MM.1S (cell line): ENCODE data around the gene PCCA.

Source experiments
- DNase-seq: peaks from one replicate; pipeline ENCODE4 v3.0.0-alpha.2; 2015
- H2AFZ ChIP-seq: fragments of 300-600 bp; sonication (generic); 2 replicates; pipeline ENCODE4 v1.6.0; 2016; ENCODE audit warnings: antibody characterized with exemption, low read length
- H3F3A ChIP-seq: fragments of 300-600 bp; sonication (generic); 2 replicates; pipeline ENCODE4 v1.6.1; 2016; ENCODE audit warnings: mild to moderate bottlenecking, antibody characterized with exemption, low read length, moderate library complexity, mixed read lengths; ENCODE audit not compliant: insufficient read depth
- H3K27ac ChIP-seq: fragments of 300-600 bp; sonication (generic); 2 replicates; pipeline ENCODE4 v1.5.1; 2016; ENCODE audit warnings: mild to moderate bottlenecking, low read length
- H3K27me3 ChIP-seq: fragments of 300-600 bp; sonication (generic); replicated peaks from 2 replicates; pipeline ENCODE4 v1.6.0; 2016; ENCODE audit warnings: low read length; ENCODE audit not compliant: insufficient read depth
- H3K36me3 ChIP-seq: fragments of 300-600 bp; sonication (generic); replicated peaks from 2 replicates; pipeline ENCODE4 v1.6.1; 2016; ENCODE audit warnings: mild to moderate bottlenecking, low read length, mixed read lengths; ENCODE audit not compliant: insufficient read depth
- H3K4me1 ChIP-seq: fragments of 300-600 bp; sonication (generic); 2 replicates; pipeline ENCODE4 v1.6.1; 2016; ENCODE audit warnings: low read length, mixed read lengths
- H3K4me2 ChIP-seq: fragments of 300-600 bp; sonication (generic); 2 replicates; pipeline ENCODE4 v1.6.0; 2016; ENCODE audit warnings: low read depth, low read length
- H3K4me3 ChIP-seq: fragments of 300-600 bp; sonication (generic); 2 replicates; pipeline ENCODE4 v1.5.1; 2016; ENCODE audit warnings: low read length, mixed read lengths
- H3K79me2 ChIP-seq: fragments of 300-600 bp; sonication (generic); 2 replicates; pipeline ENCODE4 v1.6.1; 2016; ENCODE audit warnings: mixed run types, low read length, mixed read lengths
- H3K9ac ChIP-seq: fragments of 300-600 bp; sonication (generic); 2 replicates; pipeline ENCODE4 v1.6.1; 2016; ENCODE audit warnings: low read length, mixed read lengths
- H3K9me2 ChIP-seq: fragments of 300-600 bp; sonication (generic); replicated peaks from 2 replicates; pipeline ENCODE4 v1.6.1; 2016; ENCODE audit warnings: mild to moderate bottlenecking, low read length, mixed read lengths; ENCODE audit not compliant: insufficient read depth
- H3K9me3 ChIP-seq: fragments of 300-600 bp; sonication (generic); replicated peaks from 2 replicates; pipeline ENCODE4 v1.6.1; 2016; ENCODE audit warnings: mild to moderate bottlenecking, low read length, mixed read lengths; ENCODE audit not compliant: insufficient read depth
- H4K20me1 ChIP-seq: fragments of 300-600 bp; sonication (generic); 2 replicates; pipeline ENCODE4 v1.6.1; 2016; ENCODE audit warnings: mild to moderate bottlenecking, low read length, moderate library complexity, mixed read lengths; ENCODE audit not compliant: insufficient read depth
- EZH2 ChIP-seq: fragments of 300-600 bp; sonication (generic); optimal IDR thresholded peaks from 2 replicates; pipeline ENCODE3; 2017; ENCODE audit warnings: low read depth, mild to moderate bottlenecking, antibody characterized with exemption, low read length, mixed read lengths
- EZH2phosphoT487 ChIP-seq: fragments of 300-600 bp; sonication (generic); IDR thresholded peaks from 2 replicates; pipeline ENCODE4 v1.6.1; 2018; ENCODE audit warnings: antibody characterized with exemption, low read length
- TF ChIP-seq, protein P1 (sequence below): fragments of 300-600 bp; sonication (generic); IDR thresholded peaks from 2 replicates; pipeline ENCODE4 v1.5.1; 2016; ENCODE audit warnings: antibody characterized with exemption, low read length, mixed read lengths

PCCA gene

GRCh38 chr13:100336795-100337516 lies 248.1 kb downstream of the PCCA start:
- Histone ChIP-seq H3K9me3 (no peaks in the 10 kb centered on the region), H3K4me2 (no peak overlapping the region), H2AFZ (no peak overlapping the region), H3K36me3 (no peaks in the 10 kb centered on the region), H3K9ac (no peak overlapping the region), H3K4me3 (no peak overlapping the region), H4K20me1 (no peaks in the 10 kb centered on the region), H3K79me2 (no peaks in the 10 kb centered on the region), H3K4me1 (peaks cover 17% of the 10 kb centered on the region), H3K9me2 (no peaks in the 10 kb centered on the region), H3K27ac (no peak overlapping the region), H3F3A (no peaks in the 10 kb centered on the region), H3K27me3 (no peaks in the 10 kb centered on the region)
- DNase-seq, result no peak
- TF ChIP-seq EZH2, result no peak
- no peak for TF ChIP-seq EZH2phosphoT487
- TF ChIP-seq, protein P1, sequence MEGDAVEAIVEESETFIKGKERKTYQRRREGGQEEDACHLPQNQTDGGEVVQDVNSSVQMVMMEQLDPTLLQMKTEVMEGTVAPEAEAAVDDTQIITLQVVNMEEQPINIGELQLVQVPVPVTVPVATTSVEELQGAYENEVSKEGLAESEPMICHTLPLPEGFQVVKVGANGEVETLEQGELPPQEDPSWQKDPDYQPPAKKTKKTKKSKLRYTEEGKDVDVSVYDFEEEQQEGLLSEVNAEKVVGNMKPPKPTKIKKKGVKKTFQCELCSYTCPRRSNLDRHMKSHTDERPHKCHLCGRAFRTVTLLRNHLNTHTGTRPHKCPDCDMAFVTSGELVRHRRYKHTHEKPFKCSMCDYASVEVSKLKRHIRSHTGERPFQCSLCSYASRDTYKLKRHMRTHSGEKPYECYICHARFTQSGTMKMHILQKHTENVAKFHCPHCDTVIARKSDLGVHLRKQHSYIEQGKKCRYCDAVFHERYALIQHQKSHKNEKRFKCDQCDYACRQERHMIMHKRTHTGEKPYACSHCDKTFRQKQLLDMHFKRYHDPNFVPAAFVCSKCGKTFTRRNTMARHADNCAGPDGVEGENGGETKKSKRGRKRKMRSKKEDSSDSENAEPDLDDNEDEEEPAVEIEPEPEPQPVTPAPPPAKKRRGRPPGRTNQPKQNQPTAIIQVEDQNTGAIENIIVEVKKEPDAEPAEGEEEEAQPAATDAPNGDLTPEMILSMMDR, result no peak

DNA sequence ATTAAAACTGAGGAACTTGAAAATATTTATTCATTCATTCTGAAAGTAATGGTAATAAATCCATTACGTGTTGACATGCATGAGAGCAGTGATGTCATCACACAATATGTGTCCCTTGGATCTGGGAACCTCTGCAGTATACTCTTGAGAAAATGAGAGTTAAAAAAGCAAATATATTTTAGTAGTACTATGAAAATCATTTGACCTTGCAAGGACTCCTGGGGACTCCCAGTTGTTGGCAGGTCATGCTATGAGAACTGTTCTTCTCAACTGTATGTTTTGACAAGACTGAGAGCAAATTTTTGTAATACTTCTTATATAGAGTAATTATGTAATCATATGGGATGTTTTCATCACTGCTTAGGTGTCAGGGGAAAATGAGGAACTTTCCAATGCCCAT lies 249.4 kb downstream of the PCCA start:
- Histone ChIP-seq H2AFZ (no peak overlapping the region), H3K9me2 (no peaks in the 10 kb centered on the region), H3K27ac (no peak overlapping the region), H4K20me1 (no peaks in the 10 kb centered on the region), H3K4me3 (no peak overlapping the region), H3K79me2 (no peaks in the 10 kb centered on the region), H3F3A (no peaks in the 10 kb centered on the region), H3K4me1 (peaks cover 17% of the 10 kb centered on the region), H3K9me3 (no peaks in the 10 kb centered on the region), H3K9ac (no peak overlapping the region), H3K27me3 (no peaks in the 10 kb centered on the region), H3K4me2 (no peak overlapping the region), H3K36me3 (no peaks in the 10 kb centered on the region)
- TF ChIP-seq EZH2 (no peak), EZH2phosphoT487 (no peak)
- TF ChIP-seq, protein P1, result no peak
- DNase-seq, result no peak

GRCh38 chr13:100339411-100339940 lies 250.6 kb downstream of the PCCA start:
- H3K36me3 ChIP-seq, result no peaks in the 10 kb centered on the region
- no peaks in the 10 kb centered on the region for H3K79me2 ChIP-seq
- H3K4me3 ChIP-seq, result no peak overlapping the region
- TF ChIP-seq EZH2phosphoT487, result no peak
- TF ChIP-seq EZH2, result no peak
- TF ChIP-seq, protein P1, result no peak
- H3F3A ChIP-seq, result no peaks in the 10 kb centered on the region
- no peak overlapping the region for H3K4me2 ChIP-seq
- no peaks in the 10 kb centered on the region for H3K9me2 ChIP-seq
- no peak for DNase-seq
- no peaks in the 10 kb centered on the region for H3K9me3 ChIP-seq
- no peak overlapping the region for H2AFZ ChIP-seq
- no peaks in the 10 kb centered on the region for H3K27me3 ChIP-seq
- no peak overlapping the region for H3K9ac ChIP-seq
- no peak overlapping the region for H3K27ac ChIP-seq
- H3K4me1 ChIP-seq, result peaks cover 17% of the 10 kb centered on the region
- no peaks in the 10 kb centered on the region for H4K20me1 ChIP-seq
